ENCODE measurements around the gene PCYOX1L. TPM values are rescaled to one million over a fixed set of nuclear protein-coding genes. Genes with fewer than 3 reads are reported as not detected.

Gene PCYOX1L
- total and polyA plus RNA-seq, 9 of the 15 experiments (the other 6 are each of a cell fraction or from before 2014, with no cell fraction given), result 2.3 to 17.9 (median 6.0) TPM

DNA sequence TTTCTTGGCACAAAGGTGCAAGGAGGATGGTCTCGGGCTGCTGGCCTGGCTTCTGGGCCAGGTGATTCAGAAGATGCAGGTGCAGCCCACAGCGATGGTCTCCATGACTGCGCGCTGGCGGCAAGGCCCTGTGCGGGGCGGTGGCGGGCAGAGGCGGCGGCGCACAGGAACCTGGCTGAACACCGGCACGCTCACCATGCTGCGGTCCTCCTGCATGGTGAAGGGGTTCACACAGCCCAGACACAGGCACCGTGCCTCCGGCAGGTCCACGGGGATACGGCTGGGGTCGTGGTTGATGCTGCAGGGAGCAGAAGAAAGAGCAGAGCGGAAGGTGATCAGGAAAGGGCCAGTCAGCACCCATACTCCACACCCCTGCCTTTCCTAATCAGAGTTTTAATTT is 16.5 kb downstream of the PCYOX1L start:
- H3K27me3 ChIP-seq (ENCODE audit: control insufficient read depth in 2 of 2, insufficient read depth in 2 of 2, low read length in 2 of 2), result no peaks in the 10 kb centered on the region
- no peak overlapping the region for H3K4me2 ChIP-seq (ENCODE audit: insufficient read depth, low read length)
- no TSS peak for BruUV-seq (replicated peaks)
- no peaks in the 10 kb centered on the region for H3K36me3 ChIP-seq (ENCODE audit: control insufficient read depth, insufficient read depth, low read length)
- no peak overlapping the region for H3K27ac ChIP-seq (ENCODE audit: extremely low read depth, low read depth, low read length)
- no peak overlapping the region for H3K4me3 ChIP-seq
- 72% methylated on average over 14 of the region's 20 CpGs for WGBS (ENCODE audit: insufficient coverage, low coverage, missing lambda C conversion rate)
- in situ Hi-C loops (cut with MboI) (loop anchor here (5.0 kb wide), 2 partner anchors 52 to 178 kb away; partner anchors contain the start of gene CSNK1A1), intact Hi-C loops (cut with micrococcal nuclease) (loop anchor here (5.0 kb wide), 1 partner anchor 232 kb away; the partner anchor contains the start of gene ABLIM3)
- POLR2A ChIA-PET, result no interaction called here
- H3K9me3 ChIP-seq (replicated peaks; ENCODE audit: control insufficient read depth, insufficient read depth, low read depth, low read length), result no peaks in the 10 kb centered on the region
- H3K4me1 ChIP-seq (replicated peaks in 1 of 2; ENCODE audit: control insufficient read depth in 2 of 2, insufficient read depth in 2 of 2, low read length in 2 of 2), result peaks cover 0 to 8% of the 10 kb centered on the region in 2 experiments; a peak in 2 of 5 replicates
- H3K9ac ChIP-seq (ENCODE audit: insufficient read depth in 1 of 2, low read depth in 2 of 2, low read length in 2 of 2), result peak overlapping the region in 1 of 2 experiments; percentile 46; a peak in 2 of 4 replicates
- H4K20me1 ChIP-seq (replicated peaks; ENCODE audit: control insufficient read depth, insufficient read depth, low read length), result no peaks in the 10 kb centered on the region
- DNase-seq (ENCODE audit: extremely low read depth in 1 of 4, low spot score in 3 of 4) (no peak), FAIRE-seq (no peak), ATAC-seq (no peak)
- no peak overlapping the region for H2AFZ ChIP-seq (ENCODE audit: low read depth, low read length)
- no peaks in the 10 kb centered on the region for H3K79me2 ChIP-seq (ENCODE audit: control insufficient read depth, insufficient read depth, low read length)
- no peaks in the 10 kb centered on the region for H3K9me1 ChIP-seq (ENCODE audit: control insufficient read depth, insufficient read depth, low read length)
- CTCF ChIA-PET (ENCODE audit: low intra/inter-chr PET ratio), result no interaction called here
- TF ChIP-seq MYC (IDR thresholded peaks at IDR 0.05; ENCODE audit: low read depth, low read length) (no peak), MYC (CRISPR knock-in tag; IDR thresholded peaks at IDR 0.05; ENCODE audit: borderline replicate concordance, low read depth) (no peak), GTF2E2 (tag; IDR thresholded peaks at IDR 0.05) (no peak), ZNF79 (CRISPR knock-in tag; IDR thresholded peaks at IDR 0.05; ENCODE audit: low read depth) (no peak), RBM39 (optimal IDR thresholded peaks at IDR 0.05; ENCODE audit: low read depth, low read length) (no peak), ZNF57 (CRISPR knock-in tag; IDR thresholded peaks at IDR 0.05) (no peak), MIER1 (IDR thresholded peaks at IDR 0.05; ENCODE audit: low read depth) (no peak), ZNF282 (CRISPR knock-in tag; IDR thresholded peaks at IDR 0.05) (no peak), L3MBTL2 (IDR thresholded peaks at IDR 0.05) (no peak), SRSF9 (IDR thresholded peaks at IDR 0.05; ENCODE audit: borderline replicate concordance, low read depth, low read length) (no peak), SAFB2 (IDR thresholded peaks at IDR 0.05; ENCODE audit: borderline replicate concordance, low read depth, low read length, severe bottlenecking) (no peak), CBX8 (IDR thresholded peaks at IDR 0.05; ENCODE audit: borderline replicate concordance, extremely low read depth, low read depth, low read length, poor library complexity, severe bottlenecking) (no peak)
- TF ChIP-seq, protein P1, sequence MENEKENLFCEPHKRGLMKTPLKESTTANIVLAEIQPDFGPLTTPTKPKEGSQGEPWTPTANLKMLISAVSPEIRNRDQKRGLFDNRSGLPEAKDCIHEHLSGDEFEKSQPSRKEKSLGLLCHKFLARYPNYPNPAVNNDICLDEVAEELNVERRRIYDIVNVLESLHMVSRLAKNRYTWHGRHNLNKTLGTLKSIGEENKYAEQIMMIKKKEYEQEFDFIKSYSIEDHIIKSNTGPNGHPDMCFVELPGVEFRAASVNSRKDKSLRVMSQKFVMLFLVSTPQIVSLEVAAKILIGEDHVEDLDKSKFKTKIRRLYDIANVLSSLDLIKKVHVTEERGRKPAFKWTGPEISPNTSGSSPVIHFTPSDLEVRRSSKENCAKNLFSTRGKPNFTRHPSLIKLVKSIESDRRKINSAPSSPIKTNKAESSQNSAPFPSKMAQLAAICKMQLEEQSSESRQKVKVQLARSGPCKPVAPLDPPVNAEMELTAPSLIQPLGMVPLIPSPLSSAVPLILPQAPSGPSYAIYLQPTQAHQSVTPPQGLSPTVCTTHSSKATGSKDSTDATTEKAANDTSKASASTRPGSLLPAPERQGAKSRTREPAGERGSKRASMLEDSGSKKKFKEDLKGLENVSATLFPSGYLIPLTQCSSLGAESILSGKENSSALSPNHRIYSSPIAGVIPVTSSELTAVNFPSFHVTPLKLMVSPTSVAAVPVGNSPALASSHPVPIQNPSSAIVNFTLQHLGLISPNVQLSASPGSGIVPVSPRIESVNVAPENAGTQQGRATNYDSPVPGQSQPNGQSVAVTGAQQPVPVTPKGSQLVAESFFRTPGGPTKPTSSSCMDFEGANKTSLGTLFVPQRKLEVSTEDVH (IDR thresholded peaks at IDR 0.05; ENCODE audit: low read depth, partially characterized antibody), result no peak

Measured in K562 (cell line).